ENCODE results near the gene RBM25. TPM values are rescaled to one million over a fixed set of nuclear protein-coding genes. Genes with fewer than 3 reads are reported as not detected.
A peak's percentile ranks its signal among the peaks of the same experiment; 100 is the strongest.
"Not testable (repeated sequence)": the region's sequence is repeated elsewhere in the genome, so short reads cannot be mapped to it uniquely, and the experiment has no call there.

RBM25 gene
- total RNA-seq: 10 to 100 TPM; 28.4 to 34.1 (median 30.1) TPM

GRCh38 chr14:73058224-73058921 lies at the start of gene RBM25:
RBM25 (plus strand) TSS chr14:73058534; CDS start chr14:73071642, 13,108 bp downstream.
- TF ChIP-seq POLR2A (IDR thresholded peaks at IDR 0.05) (peak; percentile 92 to 93), CTCF (IDR thresholded peaks at IDR 0.05 in 4 of 5, conservative IDR thresholded peaks at IDR 0.05 in 1 of 5) (no peak)
- ATAC-seq: peak; percentile 99 to 100
- peak within 1 kb of the TSS; percentile 87 to 98 (median 92) for H3K27ac ChIP-seq
- intact Hi-C loops (cut with DNase I; ENCODE audit: low total_unique reads) (loop anchor here (1.0 kb wide), 2 partner anchors 31 to 78 kb away; partner anchors contain the start of genes PSEN1 and ZFYVE1), in situ Hi-C loops (cut with MboI; ENCODE audit: low sequenced_read_pairs in 4 of 4) (no loop called here)
- DNase-seq: peak; percentile 96 to 97
- peak within 1 kb of the TSS; percentile 83 to 92 (median 84) for H3K4me3 ChIP-seq
- H3K36me3 ChIP-seq: peaks cover 0 to 1% of the 10 kb centered on the region in 2 donors
- no peaks in the 10 kb centered on the region for H3K9me3 ChIP-seq
- no peaks in the 10 kb centered on the region for H3K27me3 ChIP-seq
- peaks cover 30 to 37% of the 10 kb centered on the region in 2 donors for H3K4me1 ChIP-seq

GRCh38 chr14:73011189-73011588 lies 47.1 kb upstream of the RBM25 start:
- H3K4me1 ChIP-seq: peaks cover 25 to 33% of the 10 kb centered on the region in 2 donors
- in situ Hi-C loops (cut with MboI; ENCODE audit: low sequenced_read_pairs in 4 of 4); intact Hi-C loops (cut with DNase I; ENCODE audit: low total_unique reads); H3K9me3 ChIP-seq; H3K27ac ChIP-seq; H3K4me3 ChIP-seq; H3K27me3 ChIP-seq; ATAC-seq; DNase-seq; H3K36me3 ChIP-seq: not testable (repeated sequence)

- peaks cover 0 to 11% of the 10 kb centered on the region in 2 donors for H3K36me3 ChIP-seq
- in situ Hi-C loops (cut with MboI; ENCODE audit: low sequenced_read_pairs in 4 of 4) (no loop called here), intact Hi-C loops (cut with DNase I; ENCODE audit: low total_unique reads) (no loop called here)
- peak overlapping the region in 3 of 4 donors; percentile 2 to 61 (median 20) for H3K27ac ChIP-seq
- peaks cover 23 to 24% of the 10 kb centered on the region in 2 donors for H3K4me1 ChIP-seq
- TF ChIP-seq CTCF (IDR thresholded peaks at IDR 0.05 in 4 of 5, conservative IDR thresholded peaks at IDR 0.05 in 1 of 5) (no peak), POLR2A (IDR thresholded peaks at IDR 0.05) (no peak)
- no peak overlapping the region for H3K4me3 ChIP-seq
- no peaks in the 10 kb centered on the region for H3K9me3 ChIP-seq
- H3K27me3 ChIP-seq: no peaks in the 10 kb centered on the region
- ATAC-seq (peak; percentile 41 to 57), DNase-seq (no peak)
These were observed 44.2 kb upstream of the RBM25 start for GRCh38 chr14:73014105-73014504.

GRCh38 chr14:73015552-73015951 lies 42.8 kb upstream of the RBM25 start:
- H3K4me3 ChIP-seq; H3K9me3 ChIP-seq; H3K27me3 ChIP-seq; in situ Hi-C loops (cut with MboI; ENCODE audit: low sequenced_read_pairs in 4 of 4); intact Hi-C loops (cut with DNase I; ENCODE audit: low total_unique reads): not testable (repeated sequence)
- Histone ChIP-seq H3K36me3 (peaks cover 0 to 18% of the 10 kb centered on the region in 2 donors), H3K27ac (peak overlapping the region in 1 of 4 donors; percentile 31), H3K4me1 (peaks cover 16 to 23% of the 10 kb centered on the region in 2 donors)
- DNase-seq (peak; percentile 22 to 27), ATAC-seq (peak; percentile 56 to 59)

- ATAC-seq: not testable (repeated sequence)
- peaks cover 16 to 23% of the 10 kb centered on the region in 2 donors for H3K4me1 ChIP-seq
These were observed 42.3 kb upstream of the RBM25 start for GRCh38 chr14:73016011-73016410.

GRCh38 chr14:73022051-73022450 lies 36.3 kb upstream of the RBM25 start:
- DNase-seq (no peak), ATAC-seq (no peak)
- Histone ChIP-seq H3K36me3 (peaks cover 0 to 34% of the 10 kb centered on the region in 2 donors), H3K9me3 (no peaks in the 10 kb centered on the region), H3K4me3 (peak overlapping the region in 1 of 4 donors; percentile 15), H3K4me1 (peaks cover 19 to 40% of the 10 kb centered on the region in 2 donors), H3K27me3 (no peaks in the 10 kb centered on the region), H3K27ac (peak overlapping the region in 1 of 4 donors; percentile 14)
- TF ChIP-seq POLR2A (IDR thresholded peaks at IDR 0.05) (no peak), CTCF (IDR thresholded peaks at IDR 0.05 in 4 of 5, conservative IDR thresholded peaks at IDR 0.05 in 1 of 5) (no peak)
- intact Hi-C loops (cut with DNase I; ENCODE audit: low total_unique reads) (no loop called here), in situ Hi-C loops (cut with MboI; ENCODE audit: low sequenced_read_pairs in 4 of 4) (no loop called here)

More at GRCh38 chr14:73016011-73016410, 42.3 kb upstream of the RBM25 start:
- H3K9me3 ChIP-seq; in situ Hi-C loops (cut with MboI; ENCODE audit: low sequenced_read_pairs in 4 of 4); intact Hi-C loops (cut with DNase I; ENCODE audit: low total_unique reads); H3K27me3 ChIP-seq; H3K4me3 ChIP-seq; DNase-seq: not testable (repeated sequence)
- Histone ChIP-seq H3K27ac (peak overlapping the region in 1 of 4 donors; percentile 31), H3K36me3 (peaks cover 0 to 18% of the 10 kb centered on the region in 2 donors)
